ENCODE measurements around the gene PALLD.

PALLD gene

DNA sequence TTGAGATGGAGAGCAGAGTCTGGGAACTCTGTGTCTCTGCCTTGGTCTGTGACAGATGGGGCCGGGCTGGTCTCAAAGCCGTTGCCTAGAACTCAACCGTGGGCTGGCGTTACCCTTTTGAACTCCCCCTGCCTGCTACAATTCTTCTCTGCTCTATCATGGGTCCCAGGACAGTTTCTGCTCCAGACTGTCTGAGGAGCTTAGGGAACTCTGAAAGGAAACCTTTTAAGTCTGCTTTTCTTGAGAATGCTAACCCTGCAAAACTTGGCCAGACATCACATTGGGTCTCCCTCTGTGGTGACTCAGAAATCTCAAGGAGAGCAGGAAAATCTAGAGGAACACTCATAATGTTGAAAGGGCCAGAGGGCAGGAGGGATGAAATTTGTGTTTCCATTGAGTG lies 272.6 kb downstream of the PALLD start:
- Histone ChIP-seq H3K27ac (no peak overlapping the region), H3K4me3 (ENCODE audit: low read depth, low read length) (no peak overlapping the region), H3K36me3 (no peaks in the 10 kb centered on the region), H3K27me3 (ENCODE audit: insufficient read depth, low read depth, severe bottlenecking) (no peaks in the 10 kb centered on the region), H3K9me3 (ENCODE audit: severe bottlenecking) (no peaks in the 10 kb centered on the region)
- DNase-seq, result no peak
- TF ChIP-seq, protein P1, sequence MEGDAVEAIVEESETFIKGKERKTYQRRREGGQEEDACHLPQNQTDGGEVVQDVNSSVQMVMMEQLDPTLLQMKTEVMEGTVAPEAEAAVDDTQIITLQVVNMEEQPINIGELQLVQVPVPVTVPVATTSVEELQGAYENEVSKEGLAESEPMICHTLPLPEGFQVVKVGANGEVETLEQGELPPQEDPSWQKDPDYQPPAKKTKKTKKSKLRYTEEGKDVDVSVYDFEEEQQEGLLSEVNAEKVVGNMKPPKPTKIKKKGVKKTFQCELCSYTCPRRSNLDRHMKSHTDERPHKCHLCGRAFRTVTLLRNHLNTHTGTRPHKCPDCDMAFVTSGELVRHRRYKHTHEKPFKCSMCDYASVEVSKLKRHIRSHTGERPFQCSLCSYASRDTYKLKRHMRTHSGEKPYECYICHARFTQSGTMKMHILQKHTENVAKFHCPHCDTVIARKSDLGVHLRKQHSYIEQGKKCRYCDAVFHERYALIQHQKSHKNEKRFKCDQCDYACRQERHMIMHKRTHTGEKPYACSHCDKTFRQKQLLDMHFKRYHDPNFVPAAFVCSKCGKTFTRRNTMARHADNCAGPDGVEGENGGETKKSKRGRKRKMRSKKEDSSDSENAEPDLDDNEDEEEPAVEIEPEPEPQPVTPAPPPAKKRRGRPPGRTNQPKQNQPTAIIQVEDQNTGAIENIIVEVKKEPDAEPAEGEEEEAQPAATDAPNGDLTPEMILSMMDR (IDR thresholded peaks at IDR 0.05; ENCODE audit: low read depth, low read length), result no peak

- TF ChIP-seq, protein P1 (IDR thresholded peaks at IDR 0.05; ENCODE audit: low read depth, low read length), result no peak
- Histone ChIP-seq H3K36me3 (no peaks in the 10 kb centered on the region), H3K27ac (no peak overlapping the region), H3K9me3 (ENCODE audit: severe bottlenecking) (no peaks in the 10 kb centered on the region), H3K4me3 (ENCODE audit: low read depth, low read length) (no peak overlapping the region), H3K27me3 (ENCODE audit: insufficient read depth, low read depth, severe bottlenecking) (no peaks in the 10 kb centered on the region)
- no peak for DNase-seq
Observed at GRCh38 chr4:168769837-168770236, 273.0 kb downstream of the PALLD start.

GRCh38 chr4:168771251-168771650 lies 274.4 kb downstream of the PALLD start:
- Histone ChIP-seq H3K4me3 (ENCODE audit: low read depth, low read length) (no peak overlapping the region), H3K27ac (no peak overlapping the region), H3K36me3 (no peaks in the 10 kb centered on the region), H3K9me3 (ENCODE audit: severe bottlenecking) (peaks cover 2% of the 10 kb centered on the region), H3K27me3 (ENCODE audit: insufficient read depth, low read depth, severe bottlenecking) (no peaks in the 10 kb centered on the region)
- TF ChIP-seq, protein P1 (IDR thresholded peaks at IDR 0.05; ENCODE audit: low read depth, low read length), result no peak
- DNase-seq, result no peak

- Histone ChIP-seq H3K9me3 (ENCODE audit: severe bottlenecking) (peaks cover 6% of the 10 kb centered on the region), H3K27me3 (ENCODE audit: insufficient read depth, low read depth, severe bottlenecking) (no peaks in the 10 kb centered on the region), H3K36me3 (no peaks in the 10 kb centered on the region), H3K27ac (no peak overlapping the region), H3K4me3 (ENCODE audit: low read depth, low read length) (no peak overlapping the region)
- no peak for DNase-seq
- TF ChIP-seq, protein P1 (IDR thresholded peaks at IDR 0.05; ENCODE audit: low read depth, low read length), result no peak
Observed at GRCh38 chr4:168773388-168774195, 276.7 kb downstream of the PALLD start.

- peaks cover 6% of the 10 kb centered on the region for H3K9me3 ChIP-seq (ENCODE audit: severe bottlenecking)
- TF ChIP-seq, protein P1 (IDR thresholded peaks at IDR 0.05; ENCODE audit: low read depth, low read length), result no peak
- no peak for DNase-seq
- H3K4me3 ChIP-seq (ENCODE audit: low read depth, low read length), result no peak overlapping the region
- H3K27ac ChIP-seq, result no peak overlapping the region
- no peaks in the 10 kb centered on the region for H3K36me3 ChIP-seq
- H3K27me3 ChIP-seq (ENCODE audit: insufficient read depth, low read depth, severe bottlenecking), result no peaks in the 10 kb centered on the region
Observed at GRCh38 chr4:168776382-168776781, 279.5 kb downstream of the PALLD start.

Data from WERI-Rb-1 (cell line).